GM23338 (cell line): ENCODE data around the gene SNX21.

Source experiments
- CREB1 ChIP-seq: fragments of 250-450 bp; sonication (Bioruptor Pico); IDR thresholded peaks from 2 replicates; pipeline ENCODE4 v1.5.0; 2020; ENCODE audit warnings: low read depth, mild to moderate bottlenecking, moderate library complexity
- EZH2 ChIP-seq: fragments of 200-600 bp; sonication (generic); IDR thresholded peaks from one replicate; pipeline ENCODE4 v1.8.0; 2017; ENCODE audit warnings: antibody characterized with exemption, mild to moderate bottlenecking, low read depth; ENCODE audit not compliant: unreplicated experiment
- EZH2phosphoT487 ChIP-seq: fragments of 200-600 bp; sonication (generic); IDR thresholded peaks from one replicate; pipeline ENCODE4 v1.8.1; 2018; ENCODE audit warnings: antibody characterized with exemption; ENCODE audit not compliant: unreplicated experiment
- JUNB ChIP-seq: IDR thresholded peaks from one replicate; pipeline ENCODE4 v1.6.1; 2016; ENCODE audit warnings: antibody characterized with exemption; ENCODE audit not compliant: unreplicated experiment
- NANOG ChIP-seq: IDR thresholded peaks from 2 replicates; pipeline ENCODE4 v1.6.1; 2016; ENCODE audit warnings: antibody characterized with exemption, borderline replicate concordance
- POLR2AphosphoS5 ChIP-seq: IDR thresholded peaks from 2 replicates; pipeline ENCODE4 v1.6.1; 2016; ENCODE audit warnings: antibody characterized with exemption, low read depth
- STAT1 ChIP-seq: IDR thresholded peaks from one replicate; pipeline ENCODE4 v1.6.1; 2016; ENCODE audit warnings: antibody characterized with exemption; ENCODE audit not compliant: unreplicated experiment
- TF ChIP-seq, protein P1 (sequence below), 2 experiments: fragments of 200-600 bp in 1 of 2; sonication (generic) in 1 of 2; conservative IDR thresholded peaks; 2 replicates each; pipeline versions ENCODE4 v1.5.1 to v1.6.1; 2016 to 2017; ENCODE audit warnings: antibody characterized with exemption in 2 of 2, low read depth in 2 of 2, mild to moderate bottlenecking in 2 of 2, moderate library complexity in 1 of 2
- TF ChIP-seq, protein P2 (sequence below): IDR thresholded peaks from 2 replicates; pipeline ENCODE4 v1.6.1; 2016; ENCODE audit warnings: antibody characterized with exemption
- TF ChIP-seq, protein P3 (sequence below): IDR thresholded peaks from one replicate; pipeline ENCODE4 v1.6.1; 2018; ENCODE audit warnings: antibody characterized with exemption; ENCODE audit not compliant: unreplicated experiment

DNA sequence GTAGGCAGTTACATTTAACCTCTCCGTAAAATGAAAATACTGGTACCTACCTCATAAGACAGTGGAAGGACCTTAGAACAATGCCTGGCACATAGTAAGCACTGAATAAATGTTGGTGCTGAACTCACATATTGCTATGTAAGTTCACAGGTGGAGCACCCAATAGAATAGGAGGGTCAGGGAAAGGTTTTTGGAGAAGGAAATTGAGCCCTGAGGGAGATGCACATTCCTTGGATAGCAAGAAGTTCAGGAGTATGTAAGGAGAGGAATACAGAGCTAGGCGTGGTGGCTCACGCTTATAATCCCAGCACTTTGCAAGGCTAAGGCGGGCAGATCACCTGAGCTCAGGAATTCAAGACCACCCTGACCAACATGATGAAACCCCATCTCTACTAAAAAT is 14.1 kb upstream of the SNX21 start:
- TF ChIP-seq, protein P1, sequence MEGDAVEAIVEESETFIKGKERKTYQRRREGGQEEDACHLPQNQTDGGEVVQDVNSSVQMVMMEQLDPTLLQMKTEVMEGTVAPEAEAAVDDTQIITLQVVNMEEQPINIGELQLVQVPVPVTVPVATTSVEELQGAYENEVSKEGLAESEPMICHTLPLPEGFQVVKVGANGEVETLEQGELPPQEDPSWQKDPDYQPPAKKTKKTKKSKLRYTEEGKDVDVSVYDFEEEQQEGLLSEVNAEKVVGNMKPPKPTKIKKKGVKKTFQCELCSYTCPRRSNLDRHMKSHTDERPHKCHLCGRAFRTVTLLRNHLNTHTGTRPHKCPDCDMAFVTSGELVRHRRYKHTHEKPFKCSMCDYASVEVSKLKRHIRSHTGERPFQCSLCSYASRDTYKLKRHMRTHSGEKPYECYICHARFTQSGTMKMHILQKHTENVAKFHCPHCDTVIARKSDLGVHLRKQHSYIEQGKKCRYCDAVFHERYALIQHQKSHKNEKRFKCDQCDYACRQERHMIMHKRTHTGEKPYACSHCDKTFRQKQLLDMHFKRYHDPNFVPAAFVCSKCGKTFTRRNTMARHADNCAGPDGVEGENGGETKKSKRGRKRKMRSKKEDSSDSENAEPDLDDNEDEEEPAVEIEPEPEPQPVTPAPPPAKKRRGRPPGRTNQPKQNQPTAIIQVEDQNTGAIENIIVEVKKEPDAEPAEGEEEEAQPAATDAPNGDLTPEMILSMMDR (conservative IDR thresholded peaks at IDR 0.05; ENCODE audit: low read depth in 2 of 2) = no peak
- TF ChIP-seq EZH2 = no peak
- TF ChIP-seq, protein P2, sequence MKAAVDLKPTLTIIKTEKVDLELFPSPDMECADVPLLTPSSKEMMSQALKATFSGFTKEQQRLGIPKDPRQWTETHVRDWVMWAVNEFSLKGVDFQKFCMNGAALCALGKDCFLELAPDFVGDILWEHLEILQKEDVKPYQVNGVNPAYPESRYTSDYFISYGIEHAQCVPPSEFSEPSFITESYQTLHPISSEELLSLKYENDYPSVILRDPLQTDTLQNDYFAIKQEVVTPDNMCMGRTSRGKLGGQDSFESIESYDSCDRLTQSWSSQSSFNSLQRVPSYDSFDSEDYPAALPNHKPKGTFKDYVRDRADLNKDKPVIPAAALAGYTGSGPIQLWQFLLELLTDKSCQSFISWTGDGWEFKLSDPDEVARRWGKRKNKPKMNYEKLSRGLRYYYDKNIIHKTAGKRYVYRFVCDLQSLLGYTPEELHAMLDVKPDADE = no peak
- no peak for TF ChIP-seq CREB1 (CRISPR knock-in tag)
- TF ChIP-seq POLR2AphosphoS5 = no peak
- no peak for TF ChIP-seq NANOG
- TF ChIP-seq EZH2phosphoT487 = no peak
- TF ChIP-seq, protein P3, sequence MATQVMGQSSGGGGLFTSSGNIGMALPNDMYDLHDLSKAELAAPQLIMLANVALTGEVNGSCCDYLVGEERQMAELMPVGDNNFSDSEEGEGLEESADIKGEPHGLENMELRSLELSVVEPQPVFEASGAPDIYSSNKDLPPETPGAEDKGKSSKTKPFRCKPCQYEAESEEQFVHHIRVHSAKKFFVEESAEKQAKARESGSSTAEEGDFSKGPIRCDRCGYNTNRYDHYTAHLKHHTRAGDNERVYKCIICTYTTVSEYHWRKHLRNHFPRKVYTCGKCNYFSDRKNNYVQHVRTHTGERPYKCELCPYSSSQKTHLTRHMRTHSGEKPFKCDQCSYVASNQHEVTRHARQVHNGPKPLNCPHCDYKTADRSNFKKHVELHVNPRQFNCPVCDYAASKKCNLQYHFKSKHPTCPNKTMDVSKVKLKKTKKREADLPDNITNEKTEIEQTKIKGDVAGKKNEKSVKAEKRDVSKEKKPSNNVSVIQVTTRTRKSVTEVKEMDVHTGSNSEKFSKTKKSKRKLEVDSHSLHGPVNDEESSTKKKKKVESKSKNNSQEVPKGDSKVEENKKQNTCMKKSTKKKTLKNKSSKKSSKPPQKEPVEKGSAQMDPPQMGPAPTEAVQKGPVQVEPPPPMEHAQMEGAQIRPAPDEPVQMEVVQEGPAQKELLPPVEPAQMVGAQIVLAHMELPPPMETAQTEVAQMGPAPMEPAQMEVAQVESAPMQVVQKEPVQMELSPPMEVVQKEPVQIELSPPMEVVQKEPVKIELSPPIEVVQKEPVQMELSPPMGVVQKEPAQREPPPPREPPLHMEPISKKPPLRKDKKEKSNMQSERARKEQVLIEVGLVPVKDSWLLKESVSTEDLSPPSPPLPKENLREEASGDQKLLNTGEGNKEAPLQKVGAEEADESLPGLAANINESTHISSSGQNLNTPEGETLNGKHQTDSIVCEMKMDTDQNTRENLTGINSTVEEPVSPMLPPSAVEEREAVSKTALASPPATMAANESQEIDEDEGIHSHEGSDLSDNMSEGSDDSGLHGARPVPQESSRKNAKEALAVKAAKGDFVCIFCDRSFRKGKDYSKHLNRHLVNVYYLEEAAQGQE = no peak
- TF ChIP-seq STAT1 = no peak
- no peak for TF ChIP-seq JUNB
